ENCODE data around the gene SLC9A1. TPM values are rescaled to one million over a fixed set of nuclear protein-coding genes. Genes with fewer than 3 reads are reported as not detected.

The SLC9A1 gene
- total RNA-seq, 1 donor from 2014 or later: 1.8 TPM

GRCh38 chr1:27070390-27071048, 84.4 kb downstream of the SLC9A1 start:
- Histone ChIP-seq H2AFZ (replicated peaks) (no peak overlapping the region), H3K4me3 (no peak overlapping the region), H3K36me3 (no peaks in the 10 kb centered on the region), H3K4me2 (no peak overlapping the region), H3K27me3 (no peaks in the 10 kb centered on the region), H3F3A (ENCODE audit: low read depth) (peaks cover 6% of the 10 kb centered on the region), H3K4me1 (peaks cover 9% of the 10 kb centered on the region), H3K9me3 (ENCODE audit: low read depth) (no peaks in the 10 kb centered on the region), H3K27ac (no peak overlapping the region), H4K20me1 (ENCODE audit: low read depth) (no peaks in the 10 kb centered on the region), H3K9ac (no peak overlapping the region), H3K79me2 (ENCODE audit: low read depth) (no peaks in the 10 kb centered on the region)
- TF ChIP-seq CTCF (IDR thresholded peaks at IDR 0.05) (no peak), EZH2phosphoT487 (IDR thresholded peaks at IDR 0.05) (no peak), EZH2 (IDR thresholded peaks at IDR 0.05) (no peak)
- Mint-ChIP-seq H3K4me1 (peaks cover 23% of the 10 kb centered on the region), H3K27me3 (ENCODE audit: insufficient read depth, low read depth) (peaks cover 13% of the 10 kb centered on the region), H3K27ac (peak overlapping the region; percentile 95), H3K36me3 (no peaks in the 10 kb centered on the region), H3K9me3 (no peaks in the 10 kb centered on the region), H3K4me3 (no peak overlapping the region)
- peak; percentile 33 for DNase-seq (ENCODE audit: low spot score)

DNA sequence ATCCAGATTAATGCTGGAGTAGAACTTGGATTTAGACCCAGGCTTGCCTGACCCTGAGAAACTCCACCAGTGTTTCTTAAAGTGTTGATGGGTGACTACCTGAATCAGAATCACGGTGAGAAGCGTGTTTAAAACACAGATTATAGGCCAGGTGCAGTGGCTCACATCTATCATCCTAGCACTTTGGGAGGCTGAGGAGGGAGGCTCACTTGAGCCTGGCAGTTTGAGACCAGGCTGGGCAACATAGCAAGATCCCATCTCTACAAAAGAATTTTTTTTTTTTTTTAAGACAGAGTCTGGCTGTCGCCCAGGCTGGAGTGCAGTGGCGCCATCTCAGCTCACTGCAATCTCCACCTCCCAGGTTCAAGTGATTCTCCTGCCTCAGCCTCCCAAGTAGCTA, 86.0 kb downstream of the SLC9A1 start:
- Histone ChIP-seq H3K79me2 (ENCODE audit: low read depth) (no peaks in the 10 kb centered on the region), H2AFZ (replicated peaks) (no peak overlapping the region), H3K4me2 (no peak overlapping the region), H3K4me1 (peaks cover 9% of the 10 kb centered on the region), H3K9ac (no peak overlapping the region), H3F3A (ENCODE audit: low read depth) (peaks cover 6% of the 10 kb centered on the region), H3K9me3 (ENCODE audit: low read depth) (no peaks in the 10 kb centered on the region), H3K36me3 (no peaks in the 10 kb centered on the region), H3K4me3 (no peak overlapping the region), H3K27ac (no peak overlapping the region), H3K27me3 (no peaks in the 10 kb centered on the region), H4K20me1 (ENCODE audit: low read depth) (no peaks in the 10 kb centered on the region)
- no peak for DNase-seq (ENCODE audit: low spot score)
- Mint-ChIP-seq H3K9me3 (no peaks in the 10 kb centered on the region), H3K27ac (no peak overlapping the region), H3K4me1 (peaks cover 23% of the 10 kb centered on the region), H3K27me3 (ENCODE audit: insufficient read depth, low read depth) (peaks cover 13% of the 10 kb centered on the region), H3K36me3 (no peaks in the 10 kb centered on the region), H3K4me3 (no peak overlapping the region)
- no peak for TF ChIP-seq EZH2phosphoT487 (IDR thresholded peaks at IDR 0.05)
- no peak for TF ChIP-seq CTCF (IDR thresholded peaks at IDR 0.05)
- TF ChIP-seq EZH2 (IDR thresholded peaks at IDR 0.05): no peak

GRCh38 chr1:27065999-27066630, 88.8 kb downstream of the SLC9A1 start:
- no peak for DNase-seq (ENCODE audit: low spot score)
- H3K4me3 ChIP-seq: no peak overlapping the region
- H3K4me1 Mint-ChIP-seq: peaks cover 16% of the 10 kb centered on the region
- H3K4me1 ChIP-seq: peaks cover 6% of the 10 kb centered on the region
- no peaks in the 10 kb centered on the region for H3K9me3 Mint-ChIP-seq
- H3K27ac Mint-ChIP-seq: peak overlapping the region; percentile 54
- TF ChIP-seq EZH2phosphoT487 (IDR thresholded peaks at IDR 0.05) (no peak), EZH2 (IDR thresholded peaks at IDR 0.05) (no peak), CTCF (IDR thresholded peaks at IDR 0.05) (no peak)
- no peaks in the 10 kb centered on the region for H3K27me3 ChIP-seq
- no peak overlapping the region for H3K9ac ChIP-seq
- H4K20me1 ChIP-seq (ENCODE audit: low read depth): no peaks in the 10 kb centered on the region
- H2AFZ ChIP-seq (replicated peaks): no peak overlapping the region
- H3K79me2 ChIP-seq (ENCODE audit: low read depth): no peaks in the 10 kb centered on the region
- H3K9me3 ChIP-seq (ENCODE audit: low read depth): no peaks in the 10 kb centered on the region
- peaks cover 13% of the 10 kb centered on the region for H3K27me3 Mint-ChIP-seq (ENCODE audit: insufficient read depth, low read depth)
- H3K4me2 ChIP-seq: no peak overlapping the region
- peaks cover 4% of the 10 kb centered on the region for H3F3A ChIP-seq (ENCODE audit: low read depth)
- no peak overlapping the region for H3K27ac ChIP-seq
- H3K36me3 ChIP-seq: no peaks in the 10 kb centered on the region
- no peak overlapping the region for H3K4me3 Mint-ChIP-seq
- H3K36me3 Mint-ChIP-seq: no peaks in the 10 kb centered on the region

All from neural progenitor cell (in vitro differentiated cells).